K562 (cell line): ENCODE data around the gene OCSTAMP. TPM values are rescaled to one million over a fixed set of nuclear protein-coding genes. Genes with fewer than 3 reads are reported as not detected.
A peak's percentile ranks its signal among the peaks of the same experiment; 100 is the strongest.

Experiments
- ATAC-seq: fragments of 200-7000 bp; cut with Tn5 transposase; 3 replicates; pipeline ENCODE4 v1.9.1; 2020; ENCODE audit warnings: moderate library complexity
- BruUV-seq: library from RNA; stranded (reverse); fragments of 400-500 nt; replicated peaks from 2 replicates; lab custom pipeline; 2021; lab: Mats Ljungman, UMichigan
- CTCF ChIA-PET: fragments of 300-600 bp; formaldehyde crosslinking; extraction: SDS; loops from one replicate; lab custom pipeline; 2021; ENCODE audit warnings: low intra/inter-chr PET ratio; lab: Yijun Ruan, JAX
- POLR2A ChIA-PET: fragments of 300-600, 350-650 bp; sonication (Branson Sonifier 250); formaldehyde crosslinking; extraction: SDS; loops from one replicate; lab custom pipeline; 2021; ENCODE audit warnings: antibody characterized with exemption, inconsistent platforms; lab: Yijun Ruan, JAX
- DNase-seq, 4 experiments: peaks; one replicate each; pipeline versions ENCODE4 v3.0.0 to v3.0.0-alpha.2; 2011 to 2018; ENCODE audit warnings: low spot score in 3 of 4, mixed read lengths in 3 of 4; ENCODE audit errors: extremely low read depth in 1 of 4
- FAIRE-seq: peaks from 2 replicates; lab custom pipeline; 2011; peaks lifted over from hg19 to GRCh38; lab: Jason Lieb, UNC
- H2AFZ ChIP-seq: 2 replicates; pipeline ENCODE4 v1.6.0; 2011; ENCODE audit warnings: low read depth, low read length, control low read depth, inconsistent platforms
- H3K27ac ChIP-seq: fragments of 200-600 bp; 3 replicates; pipeline ENCODE4 v1.8.0; 2011; ENCODE audit warnings: low read depth, mild to moderate bottlenecking, control low read depth, inconsistent platforms, low read length, moderate library complexity, mixed read lengths; ENCODE audit errors: extremely low read depth
- H3K27me3 ChIP-seq, 2 experiments: fragments of 300-600 bp in 1 of 2; 2 replicates in 1 of 2; 3 replicates in 1 of 2; pipeline versions ENCODE4 v1.6.0 to v1.8.0; 2011; ENCODE audit warnings: inconsistent platforms in 2 of 2, low read length in 2 of 2, mild to moderate bottlenecking in 1 of 2, mixed read lengths in 1 of 2, moderate library complexity in 1 of 2; ENCODE audit not compliant: control insufficient read depth in 2 of 2, insufficient read depth in 2 of 2
- H3K36me3 ChIP-seq: fragments of 300-600 bp; 3 replicates; pipeline ENCODE4 v1.8.0; 2011; ENCODE audit warnings: mild to moderate bottlenecking, low read length, inconsistent platforms; ENCODE audit not compliant: control insufficient read depth, insufficient read depth
- H3K4me1 ChIP-seq, 2 experiments: fragments of 200-600 bp in 1 of 2; replicated peaks in 1 of 2; 2 replicates in 1 of 2; 3 replicates in 1 of 2; pipeline versions ENCODE4 v1.5.1 to v1.8.0; 2011; ENCODE audit warnings: inconsistent platforms in 2 of 2, low read length in 2 of 2, mild to moderate bottlenecking in 1 of 2, mixed read lengths in 1 of 2, moderate library complexity in 1 of 2; ENCODE audit not compliant: control insufficient read depth in 2 of 2, insufficient read depth in 2 of 2
- H3K4me2 ChIP-seq: 2 replicates; pipeline ENCODE4 v1.6.1; 2011; ENCODE audit warnings: low read length, control low read depth, inconsistent platforms, mixed read lengths; ENCODE audit not compliant: insufficient read depth
- H3K4me3 ChIP-seq: fragments of 200-600 bp; sonication (generic), shearing (Covaris generic); 2 replicates; pipeline ENCODE4 v1.5.1; 2016; ENCODE audit warnings: control low read depth, inconsistent platforms
- H3K79me2 ChIP-seq: fragments of 200-600 bp; 3 replicates; pipeline ENCODE4 v1.8.0; 2011; ENCODE audit warnings: low read length, inconsistent platforms; ENCODE audit not compliant: control insufficient read depth, insufficient read depth
- H3K9ac ChIP-seq, 2 experiments: 2 replicates each; pipeline versions ENCODE4 v1.6.0 to v1.6.1; 2011; ENCODE audit warnings: low read depth in 2 of 2, low read length in 2 of 2, control low read depth in 1 of 2, inconsistent platforms in 1 of 2, mild to moderate bottlenecking in 1 of 2, mixed read lengths in 1 of 2; ENCODE audit not compliant: insufficient read depth in 1 of 2
- H3K9me1 ChIP-seq: one replicate; pipeline ENCODE4 v1.6.0; 2011; ENCODE audit warnings: inconsistent platforms, mild to moderate bottlenecking, low read length, moderate library complexity; ENCODE audit not compliant: control insufficient read depth, insufficient read depth
- H3K9me3 ChIP-seq: replicated peaks from 2 replicates; pipeline ENCODE4 v1.5.1; 2011; ENCODE audit warnings: low read depth, low read length, inconsistent platforms; ENCODE audit not compliant: control insufficient read depth, insufficient read depth
- H4K20me1 ChIP-seq: replicated peaks from 2 replicates; pipeline ENCODE4 v1.6.1; 2011; ENCODE audit warnings: low read length, inconsistent platforms, mixed read lengths; ENCODE audit not compliant: control insufficient read depth, insufficient read depth
- CTCF ChIP-seq, 3 experiments: IDR thresholded peaks in 2 of 3; conservative IDR thresholded peaks in 1 of 3; 2 replicates each; pipeline ENCODE4 v1.5.1; 2011 to 2012; ENCODE audit warnings: low read length in 3 of 3, mild to moderate bottlenecking in 3 of 3, control low read depth in 2 of 3, improper control_type of control experiment in 1 of 3, inconsistent platforms in 1 of 3, low read depth in 1 of 3, mixed read lengths in 1 of 3, moderate library complexity in 1 of 3; ENCODE audit not compliant: insufficient read depth in 2 of 3
- NBN ChIP-seq: fragments of 450-650 bp; IDR thresholded peaks from 2 replicates; pipeline ENCODE4 v1.6.1; 2016; ENCODE audit warnings: low read depth, mild to moderate bottlenecking
- NR2C1 ChIP-seq, 2 experiments: fragments of 450-650 bp; IDR thresholded peaks; 2 replicates each; pipeline ENCODE4 v1.6.1; 2017; ENCODE audit warnings: mild to moderate bottlenecking in 2 of 2, antibody characterized with exemption in 1 of 2, inconsistent platforms in 1 of 2, missing compliant biosample characterization in 1 of 2, missing genetic modification characterization in 1 of 2
- RBM25 ChIP-seq: fragments of 200-400 bp; formaldehyde crosslinking; IDR thresholded peaks from 2 replicates; pipeline ENCODE4 v1.6.1; 2018; ENCODE audit warnings: low read length, low read depth, moderate library complexity; ENCODE audit not compliant: severe bottlenecking
- ZFP36 ChIP-seq: fragments of 150-350 bp; IDR thresholded peaks from 2 replicates; pipeline ENCODE4 v1.6.1; 2018; ENCODE audit warnings: low read length, low read depth; ENCODE audit not compliant: partially characterized antibody
- WGBS: fragments of 100-300 bp; shearing (Covaris generic); methylation state at CpG from one replicate; pipeline ENCODE4 v1.1.6; 2016; ENCODE audit warnings: low coverage, mixed read lengths; ENCODE audit not compliant: insufficient coverage; ENCODE audit errors: missing lambda C conversion rate; 5-methylcytosine and 5-hydroxymethylcytosine counted together
- in situ Hi-C: fragments of 300-500 bp; cut with MboI; formaldehyde crosslinking; loops from 4 replicates; pipeline ENCODE4 v1.15.0; 2018; ENCODE audit warnings: inconsistent platforms, mixed read lengths
- intact Hi-C: fragments of 100-400 bp; cut with micrococcal nuclease; formaldehyde crosslinking; loops from 2 replicates; pipeline ENCODE4 v1.14.2; 2022
- polyA plus RNA-seq, 8 experiments: library from polyadenylated mRNA; depleted of rRNA in 4 of 8; stranded (reverse) in 5 of 8; unstranded in 3 of 8; fragments of >200 nt; fragmentation: Nextera tagmentation in 2 of 8; fragmentation: Illumina TruSeq in 1 of 8; extraction: Ambion mirVana in 2 of 8; extraction: Trizol in 1 of 8; gene quantifications; 2 replicates each; pipeline versions ENCODE4 v1.2.1 to v1.2.3, GENCODE V29; 2011 to 2014; ENCODE audit warnings: inconsistent platforms in 1 of 8, missing spikeins in 1 of 8
- total RNA-seq, 7 experiments: library from RNA; depleted of rRNA in 6 of 7; stranded (reverse); fragments of >200 nt in 6 of 7; fragmentation: Illumina TruSeq in 2 of 7; extraction: Trizol in 2 of 7; gene quantifications; 2 replicates each; pipeline versions ENCODE4 v1.2.1 to v1.2.3, GENCODE V29; 2011 to 2021; ENCODE audit warnings: low replicate concordance in 1 of 7

The OCSTAMP gene
- total and polyA plus RNA-seq, 9 of the 15 experiments (the other 6 are each of a cell fraction or from before 2014, with no cell fraction given), result not detected

- WGBS, result 4% methylated on average over 29 of the region's 36 CpGs
- Histone ChIP-seq H3K9me3 (no peaks in the 10 kb centered on the region), H3K9ac (peak overlapping the region in 1 of 2 experiments; percentile 20; a peak in 1 of 4 replicates), H3K4me1 (peaks cover 0 to 15% of the 10 kb centered on the region in 2 experiments; a peak in 1 of 5 replicates), H4K20me1 (no peaks in the 10 kb centered on the region), H3K9me1 (no peaks in the 10 kb centered on the region), H3K4me2 (no peak overlapping the region), H3K27me3 (peaks cover 16 to 27% of the 10 kb centered on the region in 2 experiments; a peak in 4 of 5 replicates), H2AFZ (no peak overlapping the region), H3K4me3 (no peak overlapping the region), H3K79me2 (no peaks in the 10 kb centered on the region), H3K27ac (no peak overlapping the region), H3K36me3 (no peaks in the 10 kb centered on the region)
- in situ Hi-C loops (no loop called here), intact Hi-C loops (no loop called here)
- TF ChIP-seq RBM25 (peak; percentile 48), NR2C1 (IDR thresholded peaks at IDR 0.05) (no peak), NR2C1 (tag; IDR thresholded peaks at IDR 0.05) (no peak), ZFP36 (peak; percentile 52)
- ChIA-PET POLR2A (interaction anchor here (0.6 kb wide), 1 partner anchor 162 kb away, joined by 4 read pairs; no protein-coding TSS in a partner anchor), CTCF (no interaction called here)
- ATAC-seq (no peak), FAIRE-seq (no peak), DNase-seq (no peak)
- no TSS peak for BruUV-seq
Observed at GRCh38 chr20:46541229-46541935, 9.1 kb downstream of the OCSTAMP start.

- in situ Hi-C loops (no loop called here), intact Hi-C loops (no loop called here)
- no peak overlapping the region for H3K9ac ChIP-seq
- no peak overlapping the region for H3K4me2 ChIP-seq
- DNase-seq, result no peak
- CTCF ChIA-PET, result no interaction called here
- peaks cover 0 to 5% of the 10 kb centered on the region in 2 experiments; a peak in 1 of 5 replicates for H3K4me1 ChIP-seq
- no peak overlapping the region for H2AFZ ChIP-seq
- FAIRE-seq, result no peak
- no peak overlapping the region for H3K27ac ChIP-seq
- no peak for ATAC-seq
- H3K9me3 ChIP-seq, result no peaks in the 10 kb centered on the region
- H4K20me1 ChIP-seq, result no peaks in the 10 kb centered on the region
- POLR2A ChIA-PET, result no interaction called here
- no peaks in the 10 kb centered on the region for H3K36me3 ChIP-seq
- no peak overlapping the region for H3K4me3 ChIP-seq
- H3K27me3 ChIP-seq, result peaks cover 16 to 24% of the 10 kb centered on the region in 2 experiments; a peak in 4 of 5 replicates
- H3K9me1 ChIP-seq, result no peaks in the 10 kb centered on the region
- H3K79me2 ChIP-seq, result no peaks in the 10 kb centered on the region
- BruUV-seq, result no TSS peak
- TF ChIP-seq CTCF (IDR thresholded peaks at IDR 0.05 in 2 of 3, conservative IDR thresholded peaks at IDR 0.05 in 1 of 3; ENCODE audit: insufficient read depth in 2 of 3, low read depth in 1 of 3, low read length in 3 of 3) (peak in 1 of 3 experiments; percentile 10; a peak in 1 of 6 replicates), NBN (no peak)
- 9% methylated on average over 2 of the region's 2 CpGs for WGBS
Observed at GRCh38 chr20:46539113-46539512, 11.3 kb downstream of the OCSTAMP start.
